ENCODE results near the gene CDH4.

DNA sequence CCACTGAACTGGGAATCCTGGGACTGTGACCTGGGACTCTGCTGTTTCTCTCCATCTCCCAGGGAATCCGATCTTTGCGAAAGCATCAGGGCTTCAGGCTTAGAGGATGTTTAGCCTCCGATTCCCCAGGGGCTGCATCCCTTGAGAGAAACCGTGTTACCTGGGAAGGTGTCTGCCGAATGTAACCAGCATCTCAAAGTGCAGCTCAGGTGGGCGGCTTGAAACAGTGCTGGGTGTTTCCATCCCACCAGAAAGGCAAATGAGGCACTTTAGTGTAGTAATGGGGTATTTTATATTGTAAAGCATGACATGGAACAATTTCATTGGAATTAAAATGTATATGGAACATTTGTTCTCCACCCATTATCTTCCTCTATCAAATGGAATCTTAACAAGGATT is 15.2 kb downstream of the CDH4 start:
- TF ChIP-seq, protein P1, sequence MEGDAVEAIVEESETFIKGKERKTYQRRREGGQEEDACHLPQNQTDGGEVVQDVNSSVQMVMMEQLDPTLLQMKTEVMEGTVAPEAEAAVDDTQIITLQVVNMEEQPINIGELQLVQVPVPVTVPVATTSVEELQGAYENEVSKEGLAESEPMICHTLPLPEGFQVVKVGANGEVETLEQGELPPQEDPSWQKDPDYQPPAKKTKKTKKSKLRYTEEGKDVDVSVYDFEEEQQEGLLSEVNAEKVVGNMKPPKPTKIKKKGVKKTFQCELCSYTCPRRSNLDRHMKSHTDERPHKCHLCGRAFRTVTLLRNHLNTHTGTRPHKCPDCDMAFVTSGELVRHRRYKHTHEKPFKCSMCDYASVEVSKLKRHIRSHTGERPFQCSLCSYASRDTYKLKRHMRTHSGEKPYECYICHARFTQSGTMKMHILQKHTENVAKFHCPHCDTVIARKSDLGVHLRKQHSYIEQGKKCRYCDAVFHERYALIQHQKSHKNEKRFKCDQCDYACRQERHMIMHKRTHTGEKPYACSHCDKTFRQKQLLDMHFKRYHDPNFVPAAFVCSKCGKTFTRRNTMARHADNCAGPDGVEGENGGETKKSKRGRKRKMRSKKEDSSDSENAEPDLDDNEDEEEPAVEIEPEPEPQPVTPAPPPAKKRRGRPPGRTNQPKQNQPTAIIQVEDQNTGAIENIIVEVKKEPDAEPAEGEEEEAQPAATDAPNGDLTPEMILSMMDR (IDR thresholded peaks at IDR 0.05): no peak
- no peak for TF ChIP-seq POLR2A (IDR thresholded peaks at IDR 0.05)
